DMS 273 (cell line): Measurements from ENCODE around the gene ERC1.
"Not testable (repeated sequence)": the region's sequence is repeated elsewhere in the genome, so short reads cannot be mapped to it uniquely, and the experiment has no call there.

ENCODE experiments used
- DNase-seq: peaks from one replicate; lab custom pipeline; 2025; ENCODE audit not compliant: unreplicated experiment; lab: John Stamatoyannopoulos, UW

ERC1 gene

GRCh38 chr12:1217191-1217949 lies 226.3 kb downstream of the ERC1 start:
- no peak for DNase-seq

GRCh38 chr12:1218369-1218768 lies 227.3 kb downstream of the ERC1 start:
- DNase-seq, result no peak

- no peak for DNase-seq
Measured at GRCh38 chr12:1220127-1221092, 229.4 kb downstream of the ERC1 start.

DNA sequence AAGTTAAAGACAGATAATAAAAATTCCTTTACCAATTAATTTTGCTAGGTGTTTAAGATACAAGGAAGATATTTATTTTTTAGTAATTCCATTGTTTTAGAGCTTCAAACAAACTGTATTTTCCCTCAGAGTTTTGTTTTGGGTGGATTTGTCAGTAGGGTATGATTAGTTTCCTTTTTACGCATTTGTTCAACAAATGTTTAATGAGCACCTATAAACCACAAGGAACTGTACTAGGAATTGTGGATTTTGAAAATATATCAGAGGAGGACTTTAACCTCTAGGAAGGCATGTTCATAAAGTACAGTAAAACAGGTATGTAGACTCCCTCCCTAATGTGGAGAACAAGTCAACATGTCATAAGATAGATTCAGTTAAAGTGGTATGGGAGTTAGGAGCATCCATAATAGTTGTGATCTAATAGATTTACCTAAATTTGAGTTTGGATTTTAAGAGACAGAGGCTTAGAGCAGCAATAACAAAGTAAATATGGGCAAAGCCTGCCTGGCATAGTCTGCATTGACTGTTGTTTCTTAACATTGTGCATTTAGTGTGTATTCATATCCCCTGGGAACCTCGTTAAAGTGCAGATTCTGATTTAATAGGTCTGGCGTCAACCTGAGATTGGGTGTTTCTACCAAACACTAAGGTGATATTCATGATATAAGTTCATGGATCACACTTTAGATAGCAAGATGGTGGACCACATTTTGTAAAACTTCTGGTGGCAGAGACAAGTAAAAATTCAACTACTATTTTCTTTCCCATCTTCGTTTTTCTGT lies 232.0 kb downstream of the ERC1 start:
- DNase-seq, result no peak

GRCh38 chr12:1226951-1227350 lies 235.9 kb downstream of the ERC1 start:
- no peak for DNase-seq

GRCh38 chr12:1234073-1234472 lies 243.1 kb downstream of the ERC1 start:
- DNase-seq, result no peak

DNA sequence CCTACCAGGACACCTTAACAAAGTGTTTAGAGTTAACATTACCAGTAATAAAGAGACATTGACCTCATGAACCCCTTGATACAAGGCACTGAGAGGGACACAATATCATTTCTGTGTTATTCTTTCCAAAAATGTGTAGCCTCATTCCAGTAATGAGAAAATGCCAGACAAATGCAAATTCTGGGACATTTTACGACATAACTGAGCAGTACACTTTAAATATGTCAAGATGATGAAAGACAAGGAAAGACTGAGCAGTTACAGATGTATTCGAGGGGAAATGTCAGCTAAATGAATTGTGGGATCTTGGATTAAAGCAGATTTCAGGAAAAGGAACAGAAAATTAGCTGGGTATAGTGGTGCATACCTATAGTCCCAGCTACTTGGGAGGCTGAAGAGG lies 255.6 kb downstream of the ERC1 start:
- DNase-seq, result no peak

GRCh38 chr12:1250641-1251040 lies 259.6 kb downstream of the ERC1 start:
- no peak for DNase-seq

- DNase-seq, result no peak
Measured at GRCh38 chr12:1252758-1253157, 261.7 kb downstream of the ERC1 start.

DNA sequence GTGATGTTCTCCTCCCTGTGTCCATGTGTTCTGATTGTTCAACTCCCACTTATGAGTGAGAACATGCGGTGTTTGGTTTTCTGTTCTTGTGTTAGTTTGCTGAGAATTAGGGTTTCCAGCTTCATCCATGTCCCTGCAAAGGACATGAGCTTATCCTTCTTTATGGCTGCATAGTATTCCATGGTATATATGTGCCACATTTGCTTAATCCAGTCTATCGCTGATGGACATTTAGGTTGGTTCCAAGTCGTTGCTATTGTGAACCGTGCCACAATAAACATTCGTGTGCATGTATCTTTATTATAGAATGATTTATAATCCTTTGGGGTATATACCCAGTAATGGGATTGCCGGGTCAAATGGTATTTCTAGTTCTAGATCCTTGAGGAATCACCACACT lies 264.1 kb downstream of the ERC1 start:
- DNase-seq, result not testable (repeated sequence)

GRCh38 chr12:1255854-1256253 lies 264.8 kb downstream of the ERC1 start:
- DNase-seq, result not testable (repeated sequence)

GRCh38 chr12:1256285-1256684 lies 265.3 kb downstream of the ERC1 start:
- DNase-seq, result no peak

GRCh38 chr12:1256991-1257390 lies 266.0 kb downstream of the ERC1 start:
- no peak for DNase-seq

GRCh38 chr12:1262011-1262410 lies 271.0 kb downstream of the ERC1 start:
- DNase-seq, result no peak

- DNase-seq, result no peak
Measured at GRCh38 chr12:1267243-1267642, 276.2 kb downstream of the ERC1 start.

DNA sequence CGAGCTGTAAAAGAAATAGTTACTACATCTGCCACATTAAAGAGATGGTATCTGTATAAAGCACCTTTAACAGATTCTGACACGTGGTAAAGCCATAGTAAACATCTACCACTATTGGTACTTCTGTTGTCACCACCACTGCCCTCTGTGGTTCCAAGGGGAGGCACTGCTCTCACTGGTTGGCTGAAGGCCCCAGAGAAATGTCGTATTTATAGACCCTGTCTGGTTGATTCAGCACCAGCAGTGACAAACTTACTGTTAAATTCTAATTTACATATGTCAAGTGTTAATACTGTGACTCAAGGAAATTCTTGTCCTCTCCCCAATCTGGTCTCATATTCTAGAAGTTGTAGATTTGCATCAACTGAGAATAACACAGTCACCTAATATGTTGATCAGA lies 281.1 kb downstream of the ERC1 start:
- no peak for DNase-seq

- DNase-seq, result no peak
Measured at GRCh38 chr12:1273051-1273450, 282.0 kb downstream of the ERC1 start.

GRCh38 chr12:1277905-1278304 lies 286.9 kb downstream of the ERC1 start:
- DNase-seq, result no peak

GRCh38 chr12:1279050-1279449 lies 288.0 kb downstream of the ERC1 start:
- DNase-seq, result peak; percentile 3

GRCh38 chr12:1280059-1280458 lies 289.0 kb downstream of the ERC1 start:
- no peak for DNase-seq

GRCh38 chr12:1281683-1282366 lies 290.8 kb downstream of the ERC1 start:
- DNase-seq, result peak; percentile 14
